Testis (tissue), 3 donors: ENCODE measurements around the gene MEP1A. TPM values are rescaled to one million over a fixed set of nuclear protein-coding genes. Genes with fewer than 3 reads are reported as not detected.
"Not testable (repeated sequence)": the region's sequence is repeated elsewhere in the genome, so short reads cannot be mapped to it uniquely, and the experiment has no call there.

Experiments
- DNase-seq: peaks from one replicate; pipeline ENCODE4 v3.0.0-alpha.2; 2019
- H3K27ac ChIP-seq, 2 donors: fragments of 200-600 bp; sonication (generic); one replicate each; pipeline ENCODE4 v1.5.1; 2019
- H3K27me3 ChIP-seq: fragments of 200-600 bp; sonication (generic); one replicate; pipeline ENCODE4 v1.5.1; 2019
- H3K36me3 ChIP-seq: fragments of 200-600 bp; sonication (generic); one replicate; pipeline ENCODE4 v1.5.1; 2017; ENCODE audit warnings: low read depth; ENCODE audit errors: missing control alignments
- H3K4me1 ChIP-seq: fragments of 200-600 bp; sonication (generic); one replicate; pipeline ENCODE4 v1.5.1; 2019
- H3K4me3 ChIP-seq, 2 donors: fragments of 200-600 bp; sonication (generic); one replicate each; pipeline ENCODE4 v1.5.1; 2017 to 2019
- H3K9me3 ChIP-seq: fragments of 200-600 bp; sonication (generic); one replicate; pipeline ENCODE4 v1.5.1; 2017
- CTCF ChIP-seq, 3 experiments: fragments of 450-650 bp in 2 of 3; fragments of 200-600 bp in 1 of 3; sonication (generic) in 1 of 3; IDR thresholded peaks; one replicate each; pipeline ENCODE4 v1.5.1; 2016 to 2019; ENCODE audit warnings: antibody characterized with exemption in 3 of 3, mild to moderate bottlenecking in 2 of 3, moderate library complexity in 1 of 3
- POLR2A ChIP-seq: fragments of 450-650 bp; IDR thresholded peaks from one replicate; pipeline ENCODE4 v1.6.1; 2017; ENCODE audit warnings: antibody characterized with exemption, mild to moderate bottlenecking, moderate library complexity
- WGBS, 2 donors: methylation state at CpG; one replicate each; pipeline ENCODE4 v1.1.5; 2018; 5-methylcytosine and 5-hydroxymethylcytosine counted together
- intact Hi-C: fragments of 100-400 bp; cut with DNase I; formaldehyde crosslinking; loops from one replicate; pipeline ENCODE4 v1.15.1; 2023; ENCODE audit warnings: low total_unique reads
- polyA plus RNA-seq: library from polyadenylated mRNA; stranded (reverse); fragments of 350-450 nt; fragmentation: Illumina TruSeq; extraction: RNeasy Lipid Tissue Mini Kit (QIAGEN cat#74804); gene quantifications from one replicate; pipeline ENCODE4 v1.2.3, GENCODE V29; 2014; ENCODE audit warnings: low read depth, low replicate concordance; ENCODE audit not compliant: insufficient read depth
- total RNA-seq, 2 donors: library from RNA; depleted of rRNA; stranded (reverse); fragments of >200 nt; gene quantifications; one replicate each; pipeline ENCODE4 v1.2.3, GENCODE V29; 2016

Gene MEP1A
- total and polyA plus RNA-seq, 3 donors from 2014 or later = 0.63 to 1.4 (median 0.93) TPM

GRCh38 chr6:46819561-46819960 is 26.4 kb downstream of the MEP1A start:
- no peak for DNase-seq
- intact Hi-C loops = no loop called here
- Histone ChIP-seq H3K27ac (no peak overlapping the region), H3K4me1 (no peaks in the 10 kb centered on the region), H3K4me3 (no peak overlapping the region), H3K9me3 (no peaks in the 10 kb centered on the region), H3K36me3 (no peaks in the 10 kb centered on the region), H3K27me3 (no peaks in the 10 kb centered on the region)
- 70 to 82% methylated on average over 7 of the region's 7 CpGs for WGBS, 2 donors
- TF ChIP-seq CTCF (IDR thresholded peaks at IDR 0.05) = no peak
- no peak for TF ChIP-seq POLR2A

- intact Hi-C loops = no loop called here
- Histone ChIP-seq H3K4me1 (no peaks in the 10 kb centered on the region), H3K36me3 (no peaks in the 10 kb centered on the region), H3K27ac (no peak overlapping the region), H3K4me3 (no peak overlapping the region), H3K27me3 (no peaks in the 10 kb centered on the region), H3K9me3 (no peaks in the 10 kb centered on the region)
- 75 to 88% methylated on average over 4 of the region's 4 CpGs for WGBS, 2 donors
- no peak for DNase-seq
- TF ChIP-seq POLR2A (no peak), CTCF (IDR thresholded peaks at IDR 0.05) (no peak)
Measured at GRCh38 chr6:46821458-46821881, 28.3 kb downstream of the MEP1A start.

GRCh38 chr6:46828939-46829338 is 35.8 kb downstream of the MEP1A start:
- Histone ChIP-seq H3K36me3 (no peaks in the 10 kb centered on the region), H3K4me1 (no peaks in the 10 kb centered on the region), H3K4me3 (no peak overlapping the region), H3K27ac (no peak overlapping the region), H3K9me3 (no peaks in the 10 kb centered on the region), H3K27me3 (no peaks in the 10 kb centered on the region)
- no peak for TF ChIP-seq CTCF (IDR thresholded peaks at IDR 0.05)
- TF ChIP-seq POLR2A = no peak
- intact Hi-C loops = no loop called here
- WGBS, 2 donors = 52 to 54% methylated on average over 2 of the region's 2 CpGs
- no peak for DNase-seq

- no peak for TF ChIP-seq POLR2A
- no peak for TF ChIP-seq CTCF (IDR thresholded peaks at IDR 0.05)
- Histone ChIP-seq H3K27ac (no peak overlapping the region), H3K4me1 (no peaks in the 10 kb centered on the region), H3K9me3 (no peaks in the 10 kb centered on the region), H3K27me3 (no peaks in the 10 kb centered on the region), H3K4me3 (no peak overlapping the region), H3K36me3 (no peaks in the 10 kb centered on the region)
- 81 to 92% methylated on average over 3 of the region's 3 CpGs for WGBS, 2 donors
- DNase-seq = no peak
- intact Hi-C loops = no loop called here
Measured at GRCh38 chr6:46832816-46833215, 39.6 kb downstream of the MEP1A start.

- intact Hi-C loops, H3K36me3 ChIP-seq, DNase-seq, H3K27ac ChIP-seq, H3K4me3 ChIP-seq, H3K9me3 ChIP-seq, H3K27me3 ChIP-seq, H3K4me1 ChIP-seq: not testable (repeated sequence)
- 75 to 78% methylated on average over 7 of the region's 7 CpGs for WGBS, 2 donors
Measured at GRCh38 chr6:46834257-46834916, 41.2 kb downstream of the MEP1A start.

- H3K4me3 ChIP-seq, H3K27ac ChIP-seq, H3K27me3 ChIP-seq, intact Hi-C loops, H3K36me3 ChIP-seq, H3K9me3 ChIP-seq, H3K4me1 ChIP-seq, DNase-seq: not testable (repeated sequence)
- WGBS, 2 donors = 97 to 100% methylated on average over 2 of the region's 2 CpGs
Measured at GRCh38 chr6:46834991-46835390, 41.8 kb downstream of the MEP1A start.
